OCI-LY3 (cell line): ENCODE results near the gene MRPL20.
"Not testable (repeated sequence)": the region's sequence is repeated elsewhere in the genome, so short reads cannot be mapped to it uniquely, and the experiment has no call there.

ENCODE experiments used
- H2AFZ ChIP-seq: fragments of 200-600, 300-600 bp; shearing (Covaris generic); 2 replicates; pipeline ENCODE4 v1.6.0; 2014; ENCODE audit warnings: antibody characterized with exemption, low read depth, low read length
- H3K27ac ChIP-seq: fragments of 200-600, 300-600 bp; sonication (generic); 2 replicates; pipeline ENCODE4 v1.5.1; 2014; ENCODE audit warnings: mild to moderate bottlenecking, low read length, moderate library complexity, mixed read lengths
- H3K27me3 ChIP-seq: fragments of 200-600, 300-600 bp; sonication (generic); 2 replicates; pipeline ENCODE4 v1.6.1; 2014; ENCODE audit warnings: low read depth, low read length, mixed read lengths
- H3K36me3 ChIP-seq: fragments of 200-600, 300-600 bp; sonication (generic); replicated peaks from 2 replicates; pipeline ENCODE3; 2014; ENCODE audit warnings: low read depth, low read length, mixed read lengths
- H3K4me1 ChIP-seq: fragments of 300-600, 200-600 bp; sonication (generic); 2 replicates; pipeline ENCODE4 v1.6.1; 2014; ENCODE audit warnings: low read length, mixed read lengths
- H3K4me2 ChIP-seq: fragments of 200-600, 300-600 bp; sonication (generic); 2 replicates; pipeline ENCODE4 v1.6.1; 2014; ENCODE audit warnings: low read length, mixed read lengths
- H3K4me3 ChIP-seq: fragments of 300-600, 200-600 bp; sonication (generic); 2 replicates; pipeline ENCODE4 v1.5.1; 2014; ENCODE audit warnings: antibody characterized with exemption, mild to moderate bottlenecking, low read length, moderate library complexity
- H3K79me2 ChIP-seq: fragments of 300-600, 200-600 bp; shearing (Covaris generic); 2 replicates; pipeline ENCODE4 v1.6.1; 2014; ENCODE audit warnings: mild to moderate bottlenecking, low read length, mixed read lengths
- H3K9ac ChIP-seq: fragments of 300-600, 200-600 bp; shearing (Covaris generic); 2 replicates; pipeline ENCODE4 v1.6.0; 2014; ENCODE audit warnings: mild to moderate bottlenecking, low read length, moderate library complexity
- H3K9me3 ChIP-seq: fragments of 200-600, 300-600 bp; shearing (Covaris generic); 2 replicates; pipeline ENCODE4 v1.6.1; 2014; ENCODE audit warnings: low read length, mixed read lengths; ENCODE audit not compliant: insufficient read depth
- H4K20me1 ChIP-seq: fragments of 200-600, 300-600 bp; sonication (generic); 2 replicates; pipeline ENCODE4 v1.6.1; 2016; ENCODE audit warnings: low read length, mixed read lengths; ENCODE audit not compliant: insufficient read depth
- CTCF ChIP-seq: fragments of 200-600, 300-600 bp; sonication (generic); IDR thresholded peaks from 2 replicates; pipeline ENCODE4 v1.5.1; 2014; ENCODE audit warnings: antibody characterized with exemption, low read length, low read depth
- EZH2phosphoT487 ChIP-seq: fragments of 200-600 bp; shearing (Covaris generic); IDR thresholded peaks from 2 replicates; pipeline ENCODE4 v1.6.1; 2018; ENCODE audit warnings: antibody characterized with exemption, mixed run types, low read depth

Gene MRPL20

GRCh38 chr1:1371746-1372711 is 35.1 kb downstream of the MRPL20 start:
- TF ChIP-seq CTCF (peak; percentile 81), EZH2phosphoT487 (no peak)
- Histone ChIP-seq H3K27ac (no peak overlapping the region), H3K4me2 (0 out of 2 replicates have a peak overlapping the region, but pooled peaks have one; percentile 13)

GRCh38 chr1:1371364-1371745 is 35.7 kb downstream of the MRPL20 start:
- Histone ChIP-seq H3K36me3 (peaks cover 9% of the 10 kb centered on the region), H4K20me1 (no peaks in the 10 kb centered on the region), H3K4me1 (peaks cover 22% of the 10 kb centered on the region), H3K27me3 (no peaks in the 10 kb centered on the region), H2AFZ (no peak overlapping the region), H3K9me3 (peaks cover 10% of the 10 kb centered on the region; the same call in 1 of the 2 replicates), H3K79me2 (peaks cover 36% of the 10 kb centered on the region), H3K4me2 (no peak overlapping the region), H3K27ac (no peak overlapping the region), H3K4me3 (no peak overlapping the region), H3K9ac (no peak overlapping the region)
- TF ChIP-seq EZH2phosphoT487 (no peak), CTCF (no peak)

More at GRCh38 chr1:1371746-1372711, 35.1 kb downstream of the MRPL20 start:
- Histone ChIP-seq H3K9ac (no peak overlapping the region), H3K4me3 (no peak overlapping the region), H3K4me1 (peaks cover 23% of the 10 kb centered on the region), H4K20me1 (no peaks in the 10 kb centered on the region), H3K79me2 (peaks cover 36% of the 10 kb centered on the region), H3K36me3 (peaks cover 16% of the 10 kb centered on the region), H2AFZ (no peak overlapping the region), H3K27me3 (no peaks in the 10 kb centered on the region), H3K9me3 (peaks cover 4% of the 10 kb centered on the region; the same call in 1 of the 2 replicates)

DNA sequence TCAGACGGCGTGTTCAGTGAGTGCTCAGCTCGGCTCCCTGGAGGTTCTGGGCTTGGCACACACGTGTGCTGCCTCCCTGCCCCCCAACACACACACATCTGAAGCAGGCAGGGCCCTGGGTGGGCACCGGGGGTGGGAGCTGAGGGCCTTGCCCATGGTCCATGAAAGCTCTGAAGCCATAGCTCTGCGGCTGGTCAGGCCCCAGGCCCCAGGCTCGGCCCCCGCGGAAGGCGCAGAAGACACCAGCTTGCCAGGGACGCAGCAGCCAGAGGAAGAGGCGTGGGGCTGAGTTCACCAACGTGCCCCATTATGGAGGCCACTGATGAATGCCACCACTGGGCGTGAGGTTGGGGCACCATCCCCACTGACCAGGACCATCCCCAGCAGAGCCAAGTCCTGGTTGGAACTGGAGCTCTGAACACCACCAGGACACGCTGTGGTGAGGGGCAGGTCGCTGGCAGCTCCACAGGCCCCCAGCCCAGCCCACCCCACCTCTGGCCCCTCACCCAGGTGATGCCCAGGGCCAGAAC is 36.3 kb downstream of the MRPL20 start:
- H4K20me1 ChIP-seq: no peaks in the 10 kb centered on the region
- peaks cover 33% of the 10 kb centered on the region for H3K79me2 ChIP-seq
- no peak overlapping the region for H3K4me3 ChIP-seq
- H3K4me1 ChIP-seq: peaks cover 17% of the 10 kb centered on the region
- no peak overlapping the region for H2AFZ ChIP-seq
- H3K27me3 ChIP-seq: no peaks in the 10 kb centered on the region
- H3K9ac ChIP-seq: no peak overlapping the region
- peaks cover 10% of the 10 kb centered on the region; the same call in 1 of the 2 replicates for H3K9me3 ChIP-seq
- H3K36me3 ChIP-seq: peaks cover 4% of the 10 kb centered on the region
- TF ChIP-seq CTCF (no peak), EZH2phosphoT487 (no peak)
- H3K4me2 ChIP-seq: no peak overlapping the region
- H3K27ac ChIP-seq: no peak overlapping the region

DNA sequence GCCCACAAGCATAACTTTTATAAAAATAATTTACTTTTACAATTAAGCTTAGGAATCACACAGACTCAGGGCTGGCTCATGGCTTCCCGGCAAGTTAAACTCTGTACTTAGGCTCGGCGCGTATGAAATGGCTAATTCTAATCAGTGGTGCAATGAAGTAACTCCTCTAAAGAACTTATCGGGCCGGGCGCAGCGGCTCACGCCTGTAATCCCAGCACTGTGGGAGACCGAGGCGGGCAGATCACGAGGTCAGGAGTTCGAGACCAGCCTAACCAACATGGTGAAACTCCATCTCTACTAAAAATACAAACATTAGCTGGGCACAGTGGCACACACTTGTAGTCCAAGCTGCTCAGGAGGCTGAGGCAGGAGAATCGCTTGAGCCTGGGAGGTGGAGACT is 37.0 kb downstream of the MRPL20 start:
- not testable (repeated sequence) for H2AFZ ChIP-seq, H3K4me2 ChIP-seq, H3K36me3 ChIP-seq, H3K9ac ChIP-seq, H3K27me3 ChIP-seq, H3K27ac ChIP-seq, H4K20me1 ChIP-seq, H3K4me3 ChIP-seq
- Histone ChIP-seq H3K79me2 (peaks cover 33% of the 10 kb centered on the region), H3K4me1 (peaks cover 17% of the 10 kb centered on the region), H3K9me3 (peaks cover 10% of the 10 kb centered on the region; the same call in 1 of the 2 replicates)
